ENCODE results near the gene PTHLH.

- no peak for TF ChIP-seq POLR2AphosphoS5 (IDR thresholded peaks at IDR 0.05; ENCODE audit: low read depth, low read length)
- TF ChIP-seq CTCF (IDR thresholded peaks at IDR 0.05) = no peak
- no peak for TF ChIP-seq REST (IDR thresholded peaks at IDR 0.05; ENCODE audit: insufficient read depth in 1 of 2, low read depth in 2 of 2, low read length in 1 of 2)
- TF ChIP-seq TCF7L2 (IDR thresholded peaks at IDR 0.05; ENCODE audit: low read depth, low read length) = no peak
Measured at GRCh38 chr12:28017126-28017872, 44.8 kb upstream of the PTHLH start.

Data from Panc1 (cell line).